Endothelial cell of umbilical vein (primary cell): ENCODE measurements around the gene SIVA1.

Source experiments
- MYC ChIP-seq: IDR thresholded peaks from one replicate; pipeline ENCODE4 v1.6.1; 2011; ENCODE audit warnings: mild to moderate bottlenecking, low read depth, low read length
- POLR2A ChIP-seq: IDR thresholded peaks from 2 replicates; pipeline ENCODE4 v1.6.1; 2012; ENCODE audit warnings: low read depth, mild to moderate bottlenecking, control low read depth, low read length
- POLR2AphosphoS5 ChIP-seq: IDR thresholded peaks from 2 replicates; pipeline ENCODE4 v1.6.1; 2012; ENCODE audit warnings: low read depth, mild to moderate bottlenecking, control low read depth, low read length, moderate library complexity; ENCODE audit not compliant: insufficient read depth
- TF ChIP-seq, protein P1 (sequence below), 2 donors: IDR thresholded peaks; 1 replicate in 1 of 2; 2 replicates in 1 of 2; pipeline ENCODE4 v1.5.1; 2011; ENCODE audit warnings: low read length in 2 of 2, mild to moderate bottlenecking in 2 of 2, moderate library complexity in 2 of 2, control low read depth in 1 of 2, inconsistent platforms in 1 of 2, low read depth in 1 of 2; ENCODE audit not compliant: insufficient read depth in 1 of 2; ENCODE audit errors: extremely low read depth in 1 of 2

DNA sequence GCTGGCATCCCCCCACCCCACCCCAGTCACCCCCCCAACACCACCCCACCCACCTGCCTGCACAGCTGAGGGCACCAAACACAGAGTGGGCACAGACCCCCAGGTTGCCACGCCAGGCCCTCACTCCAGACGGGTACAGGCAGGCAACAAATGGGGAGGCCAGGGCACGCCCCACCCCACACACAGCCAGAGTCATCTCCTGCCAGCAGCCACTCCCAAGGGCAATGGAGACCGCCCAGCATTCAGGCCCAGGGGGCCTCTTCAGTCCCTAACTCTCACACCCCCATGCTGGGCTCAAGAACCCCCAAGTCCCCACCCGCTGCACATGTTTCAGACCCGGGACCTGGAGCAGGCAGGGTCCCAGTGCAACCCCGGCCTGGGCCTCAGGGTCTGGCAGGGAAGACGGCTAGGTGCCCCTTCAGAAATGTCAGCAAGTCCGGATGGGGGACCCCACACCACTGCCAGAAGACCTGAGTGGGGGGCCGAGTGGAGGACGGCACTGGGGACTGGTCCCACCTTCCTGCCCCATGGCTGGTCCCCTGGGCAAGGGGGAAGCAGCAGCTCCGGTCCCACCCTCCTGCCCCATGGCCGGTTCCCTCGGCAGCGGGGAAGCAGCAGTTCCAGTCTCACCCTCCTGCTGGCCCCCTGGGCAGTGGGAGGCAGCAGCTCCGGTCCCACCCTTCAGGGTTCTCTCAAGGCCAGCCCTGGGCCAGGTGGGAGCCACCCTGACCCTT is 30.7 kb downstream of the SIVA1 start:
- TF ChIP-seq POLR2AphosphoS5, result no peak
- TF ChIP-seq, protein P1, sequence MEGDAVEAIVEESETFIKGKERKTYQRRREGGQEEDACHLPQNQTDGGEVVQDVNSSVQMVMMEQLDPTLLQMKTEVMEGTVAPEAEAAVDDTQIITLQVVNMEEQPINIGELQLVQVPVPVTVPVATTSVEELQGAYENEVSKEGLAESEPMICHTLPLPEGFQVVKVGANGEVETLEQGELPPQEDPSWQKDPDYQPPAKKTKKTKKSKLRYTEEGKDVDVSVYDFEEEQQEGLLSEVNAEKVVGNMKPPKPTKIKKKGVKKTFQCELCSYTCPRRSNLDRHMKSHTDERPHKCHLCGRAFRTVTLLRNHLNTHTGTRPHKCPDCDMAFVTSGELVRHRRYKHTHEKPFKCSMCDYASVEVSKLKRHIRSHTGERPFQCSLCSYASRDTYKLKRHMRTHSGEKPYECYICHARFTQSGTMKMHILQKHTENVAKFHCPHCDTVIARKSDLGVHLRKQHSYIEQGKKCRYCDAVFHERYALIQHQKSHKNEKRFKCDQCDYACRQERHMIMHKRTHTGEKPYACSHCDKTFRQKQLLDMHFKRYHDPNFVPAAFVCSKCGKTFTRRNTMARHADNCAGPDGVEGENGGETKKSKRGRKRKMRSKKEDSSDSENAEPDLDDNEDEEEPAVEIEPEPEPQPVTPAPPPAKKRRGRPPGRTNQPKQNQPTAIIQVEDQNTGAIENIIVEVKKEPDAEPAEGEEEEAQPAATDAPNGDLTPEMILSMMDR (IDR thresholded peaks at IDR 0.05; ENCODE audit: extremely low read depth in 1 of 2, insufficient read depth in 1 of 2, low read depth in 1 of 2, low read length in 2 of 2), result no peak
- no peak for TF ChIP-seq POLR2A
- no peak for TF ChIP-seq MYC
